ACC112 (cell line): ENCODE measurements around the gene HADH.

Experiments
- H2AFZ ChIP-seq: fragments of 200-600 bp; sonication (generic); one replicate; pipeline ENCODE4 v1.6.0; 2017; ENCODE audit warnings: antibody characterized with exemption, low read length; ENCODE audit not compliant: unreplicated experiment
- H3K27ac ChIP-seq: fragments of 200-600 bp; sonication (generic); 2 replicates; pipeline ENCODE4 v1.5.1; 2014; ENCODE audit warnings: low read depth, mild to moderate bottlenecking, antibody characterized with exemption, low read length, moderate library complexity
- H3K27me3 ChIP-seq: fragments of 200-600 bp; sonication (generic); 2 replicates; pipeline ENCODE4 v1.6.1; 2014; ENCODE audit warnings: mild to moderate bottlenecking, antibody characterized with exemption, low read length, moderate library complexity, mixed read lengths; ENCODE audit not compliant: insufficient read depth
- H3K36me3 ChIP-seq: fragments of 200-600 bp; sonication (generic); 2 replicates; pipeline ENCODE4 v1.6.1; 2016; ENCODE audit warnings: mild to moderate bottlenecking, antibody characterized with exemption, low read length, moderate library complexity, mixed read lengths; ENCODE audit not compliant: insufficient read depth
- H3K4me1 ChIP-seq: fragments of 200-600 bp; sonication (generic); one replicate; pipeline ENCODE4 v1.6.1; 2016; ENCODE audit warnings: low read length, mixed read lengths; ENCODE audit not compliant: insufficient read depth, unreplicated experiment, control insufficient read depth
- H3K4me3 ChIP-seq: fragments of 200-600 bp; sonication (generic); 2 replicates; pipeline ENCODE4 v1.5.1; 2014; ENCODE audit warnings: mild to moderate bottlenecking, low read depth, low read length
- H3K79me2 ChIP-seq: fragments of 200-600 bp; sonication (generic); one replicate; pipeline ENCODE4 v1.6.0; 2016; ENCODE audit warnings: low read length; ENCODE audit not compliant: control insufficient read depth, unreplicated experiment, insufficient read depth

The HADH gene

GRCh38 chr4:107974523-107974922 is 15.2 kb upstream of the HADH start:
- Histone ChIP-seq H3K27me3 (no peaks in the 10 kb centered on the region), H3K79me2 (no peaks in the 10 kb centered on the region), H2AFZ (no peak overlapping the region), H3K4me1 (no peaks in the 10 kb centered on the region), H3K36me3 (no peaks in the 10 kb centered on the region), H3K27ac (no peak overlapping the region), H3K4me3 (no peak overlapping the region)

DNA sequence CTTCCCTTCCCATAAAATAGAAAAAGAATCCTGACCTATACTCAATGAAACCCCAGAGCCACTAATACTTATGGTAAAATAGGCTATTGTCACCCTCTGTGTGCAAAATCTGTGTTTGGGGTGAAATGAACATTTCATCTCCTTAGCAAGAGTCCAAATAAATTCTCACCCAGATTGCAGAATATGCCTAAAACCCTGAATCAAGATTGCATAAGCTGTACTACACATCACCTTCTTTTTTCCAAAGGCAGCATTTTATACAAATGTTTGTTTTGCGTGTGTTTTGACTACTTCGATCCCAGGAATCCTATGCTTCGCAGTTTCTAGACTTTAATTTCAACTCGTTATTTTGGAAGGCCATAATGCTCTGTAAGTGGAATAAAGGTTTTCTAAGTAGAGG is 12.2 kb upstream of the HADH start:
- no peak overlapping the region for H2AFZ ChIP-seq
- H3K36me3 ChIP-seq: no peaks in the 10 kb centered on the region
- no peaks in the 10 kb centered on the region for H3K4me1 ChIP-seq
- H3K4me3 ChIP-seq: no peak overlapping the region
- no peaks in the 10 kb centered on the region for H3K79me2 ChIP-seq
- no peak overlapping the region for H3K27ac ChIP-seq
- H3K27me3 ChIP-seq: no peaks in the 10 kb centered on the region

- H2AFZ ChIP-seq: no peak overlapping the region
- no peaks in the 10 kb centered on the region for H3K4me1 ChIP-seq
- no peak overlapping the region for H3K4me3 ChIP-seq
- no peaks in the 10 kb centered on the region for H3K36me3 ChIP-seq
- H3K27ac ChIP-seq: no peak overlapping the region
- no peaks in the 10 kb centered on the region for H3K27me3 ChIP-seq
- no peaks in the 10 kb centered on the region for H3K79me2 ChIP-seq
Observed at GRCh38 chr4:107977966-107978705, 11.6 kb upstream of the HADH start.

DNA sequence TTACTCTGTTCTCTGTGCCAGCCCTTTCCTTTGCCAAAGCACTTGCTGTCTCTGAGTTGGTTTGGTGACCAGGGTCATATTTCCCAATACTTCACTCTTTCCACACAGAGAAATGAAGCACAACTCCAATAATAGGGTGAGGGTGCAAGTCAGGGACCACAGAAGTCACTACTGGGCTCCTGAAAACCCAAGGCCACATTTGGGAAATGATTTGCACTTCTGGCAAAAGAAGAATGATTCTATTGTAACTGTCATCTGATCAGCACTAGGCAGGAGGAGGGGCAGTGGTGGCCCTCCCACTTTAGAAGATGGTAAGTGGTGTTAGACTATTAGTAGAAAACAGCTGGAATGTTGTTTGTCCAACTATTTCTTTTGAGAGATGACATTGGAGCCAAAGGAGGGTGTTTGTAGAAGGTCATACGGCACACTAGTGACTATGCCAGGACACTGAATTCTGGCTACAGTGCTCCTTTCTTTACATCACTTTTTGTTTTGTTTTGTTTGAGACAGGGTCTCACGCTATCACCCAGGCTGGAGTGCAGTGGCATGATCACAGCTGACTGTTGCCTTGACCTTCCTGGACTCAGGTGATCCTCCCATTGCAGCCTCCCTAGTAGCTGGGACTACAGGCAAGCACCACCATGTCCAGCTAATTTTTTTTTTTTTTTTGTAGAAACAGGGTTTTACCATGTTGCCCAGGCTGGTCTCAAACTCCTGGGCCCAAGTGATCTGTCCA is 10.8 kb upstream of the HADH start:
- no peaks in the 10 kb centered on the region for H3K27me3 ChIP-seq
- H2AFZ ChIP-seq: no peak overlapping the region

DNA sequence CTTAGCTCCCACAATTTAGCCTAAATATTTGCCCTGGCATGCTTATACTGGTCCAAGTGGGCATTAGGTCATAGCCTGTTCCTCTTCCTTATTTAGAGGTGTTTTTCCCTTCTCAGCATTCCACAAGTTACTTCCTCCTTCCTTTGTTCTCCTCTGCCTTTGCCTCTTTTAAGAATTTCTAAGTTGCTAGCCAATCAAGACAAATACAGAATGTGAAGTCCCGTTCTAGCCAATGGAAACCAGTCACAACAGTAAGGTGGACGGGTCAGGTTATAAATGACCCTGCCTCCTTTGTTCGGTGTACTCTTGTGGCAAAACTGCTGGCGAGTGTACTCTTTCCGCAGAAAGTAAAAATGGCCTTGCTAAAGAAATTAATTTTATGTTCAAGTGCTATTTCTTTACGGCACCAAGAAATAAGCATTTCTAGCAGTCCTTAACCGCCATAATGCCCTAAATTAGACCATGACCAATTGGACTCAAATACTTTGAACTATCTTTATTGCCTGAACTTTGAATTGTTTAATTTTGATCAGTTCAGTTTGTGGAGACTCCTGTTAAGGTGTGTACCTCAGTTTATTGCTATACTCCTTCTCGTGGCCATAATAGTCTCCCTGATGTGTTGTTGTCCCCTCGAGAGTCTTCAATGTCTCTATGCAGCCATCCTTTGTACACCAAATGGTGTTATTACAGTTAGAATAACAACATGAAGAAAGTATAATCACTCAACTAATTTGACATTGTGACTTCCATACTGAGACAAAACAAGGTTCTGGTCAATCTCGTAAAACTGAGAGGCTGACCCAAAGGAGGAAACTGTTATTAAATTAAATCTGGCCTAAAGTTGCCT is 1.6 kb upstream of the HADH start:
- no peak overlapping the region for H2AFZ ChIP-seq
- no peak overlapping the region for H3K27ac ChIP-seq
- H3K27me3 ChIP-seq: no peaks in the 10 kb centered on the region
- H3K79me2 ChIP-seq: peaks cover 25% of the 10 kb centered on the region
- H3K4me1 ChIP-seq: peaks cover 7% of the 10 kb centered on the region
- H3K36me3 ChIP-seq: no peaks in the 10 kb centered on the region
- H3K4me3 ChIP-seq: 0 out of 2 replicates have a peak overlapping the region, but pooled peaks have one; percentile 82

More for the DNA sequence above, 10.8 kb upstream of the HADH start:
- no peaks in the 10 kb centered on the region for H3K79me2 ChIP-seq
- no peak overlapping the region for H3K4me3 ChIP-seq
- no peaks in the 10 kb centered on the region for H3K36me3 ChIP-seq
- no peaks in the 10 kb centered on the region for H3K4me1 ChIP-seq
- H3K27ac ChIP-seq: no peak overlapping the region

- Histone ChIP-seq H3K27ac (no peak overlapping the region), H3K79me2 (peaks cover 25% of the 10 kb centered on the region), H3K4me3 (peak overlapping the region; percentile 82; the same call in 1 of the 2 replicates), H3K36me3 (no peaks in the 10 kb centered on the region), H2AFZ (peak overlapping the region; percentile 83), H3K4me1 (peaks cover 7% of the 10 kb centered on the region), H3K27me3 (no peaks in the 10 kb centered on the region)
Observed at GRCh38 chr4:107988763-107989035, 990 bp upstream of the HADH start.

GRCh38 chr4:107989162-107989536 is 540 bp upstream of the HADH start:
- Histone ChIP-seq H2AFZ (peak overlapping the region; percentile 83), H3K79me2 (peaks cover 28% of the 10 kb centered on the region), H3K4me1 (peaks cover 7% of the 10 kb centered on the region), H3K27ac (no peak overlapping the region), H3K4me3 (peak overlapping the region; percentile 82), H3K27me3 (no peaks in the 10 kb centered on the region), H3K36me3 (no peaks in the 10 kb centered on the region)

DNA sequence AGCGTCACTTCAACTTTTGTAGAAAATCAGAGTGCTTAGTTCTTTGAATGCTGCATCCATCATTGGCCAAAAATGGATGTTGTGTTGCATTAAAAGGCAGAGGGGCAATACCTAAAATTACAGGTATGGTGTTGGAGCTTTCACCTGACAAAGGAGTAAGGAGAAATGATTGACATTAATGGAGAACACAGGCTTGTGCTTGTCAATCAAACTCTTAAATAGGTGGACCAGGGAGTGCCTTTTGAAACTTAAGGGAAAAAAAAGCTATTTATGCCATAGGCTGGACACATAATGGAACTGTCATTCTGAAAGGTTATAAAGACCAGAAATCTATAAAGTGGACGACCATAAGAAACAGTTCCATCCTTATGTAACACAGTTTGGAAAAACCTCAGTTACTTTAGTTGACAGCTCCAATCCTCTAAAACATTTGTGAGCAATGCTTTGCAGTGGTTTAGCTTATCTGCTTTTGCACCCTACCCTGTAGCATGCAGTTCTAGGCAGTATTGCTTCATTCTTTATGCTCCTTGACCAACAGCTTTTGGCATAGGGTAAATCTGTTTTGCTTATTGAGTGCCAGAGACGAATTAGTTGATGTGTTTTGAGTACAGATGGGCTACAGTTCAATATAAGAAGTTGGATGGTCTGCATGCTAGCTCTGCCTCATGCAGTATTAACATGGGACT is 2.4 kb downstream of the HADH start:
- H3K27ac ChIP-seq: no peak overlapping the region
- peak overlapping the region; percentile 82; the same call in 1 of the 2 replicates for H3K4me3 ChIP-seq
- no peaks in the 10 kb centered on the region for H3K36me3 ChIP-seq
- peaks cover 7% of the 10 kb centered on the region for H3K4me1 ChIP-seq
- peaks cover 38% of the 10 kb centered on the region for H3K79me2 ChIP-seq
- H2AFZ ChIP-seq: no peak overlapping the region
- H3K27me3 ChIP-seq: no peaks in the 10 kb centered on the region

DNA sequence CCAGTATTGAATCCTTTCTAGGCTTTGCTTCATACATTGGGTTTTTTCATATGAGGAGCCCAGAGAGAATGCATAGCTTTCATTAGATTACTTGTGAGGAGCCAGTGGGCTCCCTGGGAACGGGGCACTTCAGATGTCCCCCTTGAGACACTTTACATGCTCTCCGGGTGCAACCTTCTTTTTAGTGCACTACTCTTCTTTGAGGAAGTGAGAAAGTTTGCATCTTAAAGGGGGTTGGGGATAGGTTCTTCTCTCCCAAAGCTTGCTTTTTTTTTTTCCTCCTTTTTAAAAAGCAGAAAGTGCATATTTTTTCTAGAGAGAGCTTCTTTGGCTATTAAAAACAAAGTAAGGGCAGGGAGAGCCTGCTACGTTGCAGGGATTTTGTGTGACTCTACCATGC is 4.3 kb downstream of the HADH start:
- H3K27me3 ChIP-seq: no peaks in the 10 kb centered on the region
- peaks cover 7% of the 10 kb centered on the region for H3K4me1 ChIP-seq
- H3K79me2 ChIP-seq: peaks cover 38% of the 10 kb centered on the region
- no peak overlapping the region for H3K27ac ChIP-seq
- no peaks in the 10 kb centered on the region for H3K36me3 ChIP-seq
- H3K4me3 ChIP-seq: no peak overlapping the region
- no peak overlapping the region for H2AFZ ChIP-seq

DNA sequence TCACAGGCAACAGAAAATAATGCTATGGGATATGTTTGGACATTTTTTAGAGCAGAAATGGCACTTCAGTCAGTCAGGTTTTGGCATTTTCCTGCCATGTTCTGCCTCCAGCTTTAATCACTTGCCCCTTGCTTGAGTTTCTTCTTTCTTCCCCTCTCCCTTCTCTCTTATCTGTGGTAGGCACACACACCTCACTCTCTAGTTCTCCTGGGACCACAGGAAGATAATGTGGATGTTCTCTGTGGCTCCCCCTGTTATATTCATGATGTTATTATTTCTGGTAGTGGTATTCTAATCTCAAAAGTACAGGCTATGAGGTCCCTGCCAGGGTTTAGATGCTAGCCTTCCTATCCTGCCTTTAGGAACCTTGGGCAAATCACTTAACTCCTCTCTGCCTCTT is 5.2 kb downstream of the HADH start:
- Histone ChIP-seq H3K36me3 (no peaks in the 10 kb centered on the region), H3K27ac (no peak overlapping the region), H3K79me2 (peaks cover 36% of the 10 kb centered on the region), H3K4me1 (peaks cover 7% of the 10 kb centered on the region), H2AFZ (no peak overlapping the region), H3K27me3 (no peaks in the 10 kb centered on the region), H3K4me3 (no peak overlapping the region)
